HPDE6-E6E7 (cell line): ENCODE results near the gene TTC21A.
A peak's percentile ranks its signal among the peaks of the same experiment; 100 is the strongest.

ENCODE experiments used
- DNase-seq: peaks from one replicate; pipeline ENCODE4 v3.0.0; 2011; ENCODE audit warnings: missing footprints; ENCODE audit errors: extremely low spot score

The TTC21A gene

GRCh38 chr3:39137991-39138803 is 30.7 kb downstream of the TTC21A start:
- DNase-seq: no peak

GRCh38 chr3:39138804-39139415 is 31.4 kb downstream of the TTC21A start:
- DNase-seq: no peak

- no peak for DNase-seq
Observed at GRCh38 chr3:39139442-39139841, 32.0 kb downstream of the TTC21A start.

GRCh38 chr3:39140341-39140971 is 33.0 kb downstream of the TTC21A start:
- DNase-seq: no peak

- DNase-seq: peak; percentile 65
Observed at GRCh38 chr3:39141171-39141995, 33.9 kb downstream of the TTC21A start.

GRCh38 chr3:39142067-39142466 is 34.6 kb downstream of the TTC21A start:
- DNase-seq: no peak

- DNase-seq: no peak
Observed at GRCh38 chr3:39143051-39143885, 35.8 kb downstream of the TTC21A start.

- DNase-seq: no peak
Observed at GRCh38 chr3:39144095-39144747, 36.7 kb downstream of the TTC21A start.

GRCh38 chr3:39144748-39145380 is 37.4 kb downstream of the TTC21A start:
- no peak for DNase-seq

- no peak for DNase-seq
Observed at GRCh38 chr3:39146083-39146501, 38.6 kb downstream of the TTC21A start.

GRCh38 chr3:39146611-39147591 is 39.4 kb downstream of the TTC21A start:
- no peak for DNase-seq

- no peak for DNase-seq
Observed at GRCh38 chr3:39147711-39148434, 40.4 kb downstream of the TTC21A start.

- DNase-seq: no peak
Observed at GRCh38 chr3:39148435-39149058, 41.1 kb downstream of the TTC21A start.

GRCh38 chr3:39149059-39149455 is 41.6 kb downstream of the TTC21A start:
- no peak for DNase-seq

- DNase-seq: no peak
Observed at GRCh38 chr3:39149498-39150147, 42.1 kb downstream of the TTC21A start.

- no peak for DNase-seq
Observed at GRCh38 chr3:39150148-39150802, 42.8 kb downstream of the TTC21A start.
